ENCODE results near the gene GMDS. TPM values are rescaled to one million over a fixed set of nuclear protein-coding genes. Genes with fewer than 3 reads are reported as not detected.

GMDS gene
- total RNA-seq, 5 donors from 2014 or later (not counting 1 experiment from before 2014, with no cell fraction given): 12.9 to 21.5 (median 14.6) TPM

GRCh38 chr6:1664329-1664728, 581.1 kb downstream of the GMDS start:
- 65% methylated on average over 4 of the region's 6 CpGs for WGBS (ENCODE audit: insufficient coverage)
- CTCF ChIA-PET: no interaction called here

DNA sequence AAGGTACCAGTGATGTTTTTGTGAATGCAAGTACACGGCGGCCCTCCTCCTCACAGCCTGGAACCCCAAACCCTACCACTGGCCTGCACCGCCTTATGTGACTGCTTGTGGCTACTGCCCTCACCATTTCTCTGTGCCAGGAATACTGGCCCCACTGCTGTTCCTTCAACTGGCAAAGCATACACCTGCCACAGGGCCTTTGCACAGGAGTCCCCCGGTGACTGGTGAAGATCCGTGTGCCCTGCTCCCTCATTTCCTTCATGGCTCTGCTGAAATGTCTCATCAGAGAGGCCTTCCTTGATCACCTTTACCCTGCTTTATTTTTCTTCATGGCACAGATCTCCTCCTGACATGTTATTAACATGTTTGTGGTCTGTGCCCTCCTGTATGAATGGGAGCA, 581.9 kb downstream of the GMDS start:
- Histone ChIP-seq H3K9me3 (no peaks in the 10 kb centered on the region), H3K4me1 (ENCODE audit: control insufficient read depth in 1 of 2, extremely low read depth in 1 of 2, insufficient read depth in 2 of 2, low read length in 2 of 2) (no peaks in the 10 kb centered on the region), H3K4me3 (ENCODE audit: control insufficient read depth in 1 of 2, extremely low read depth in 1 of 2, low read length in 1 of 2) (no peak overlapping the region), H3K27ac (ENCODE audit: low read length) (no peak overlapping the region), H3K36me3 (ENCODE audit: control insufficient read depth in 2 of 2, extremely low read depth in 1 of 2, insufficient read depth in 1 of 2, low read length in 1 of 2) (no peaks in the 10 kb centered on the region), H3K27me3 (replicated peaks in 1 of 2; ENCODE audit: control insufficient read depth in 2 of 2, extremely low read depth in 1 of 2, insufficient read depth in 2 of 2, low read length in 1 of 2) (no peaks in the 10 kb centered on the region)
- WGBS (ENCODE audit: insufficient coverage): 100% methylated on average over 3 of the region's 5 CpGs
- Mint-ChIP-seq H3K27ac (no peak overlapping the region), H3K4me3 (no peak overlapping the region), H3K27me3 (no peaks in the 10 kb centered on the region), H3K4me1 (no peaks in the 10 kb centered on the region), H3K9me3 (no peaks in the 10 kb centered on the region), H3K36me3 (peaks cover 11% of the 10 kb centered on the region)
- ATAC-seq (replicated peaks in 1 of 4) (no peak), DNase-seq (no peak)
- POLR2A ChIA-PET: no interaction called here
- CTCF ChIA-PET: no interaction called here

More at GRCh38 chr6:1664329-1664728, 581.1 kb downstream of the GMDS start:
- H3K4me1 ChIP-seq (ENCODE audit: control insufficient read depth in 1 of 2, extremely low read depth in 1 of 2, insufficient read depth in 2 of 2, low read length in 2 of 2): no peaks in the 10 kb centered on the region
- peaks cover 11% of the 10 kb centered on the region for H3K36me3 Mint-ChIP-seq
- no peaks in the 10 kb centered on the region for H3K27me3 Mint-ChIP-seq
- no peak overlapping the region for H3K4me3 Mint-ChIP-seq
- no peaks in the 10 kb centered on the region for H3K27me3 ChIP-seq (replicated peaks in 1 of 2; ENCODE audit: control insufficient read depth in 2 of 2, extremely low read depth in 1 of 2, insufficient read depth in 2 of 2, low read length in 1 of 2)
- DNase-seq (no peak), ATAC-seq (replicated peaks in 1 of 4) (no peak)
- H3K27ac ChIP-seq (ENCODE audit: low read length): no peak overlapping the region
- H3K4me3 ChIP-seq (ENCODE audit: control insufficient read depth in 1 of 2, extremely low read depth in 1 of 2, low read length in 1 of 2): no peak overlapping the region
- H3K4me1 Mint-ChIP-seq: no peaks in the 10 kb centered on the region
- POLR2A ChIA-PET: no interaction called here
- no peaks in the 10 kb centered on the region for H3K9me3 Mint-ChIP-seq
- H3K36me3 ChIP-seq (ENCODE audit: control insufficient read depth in 2 of 2, extremely low read depth in 1 of 2, insufficient read depth in 1 of 2, low read length in 1 of 2): no peaks in the 10 kb centered on the region
- no peaks in the 10 kb centered on the region for H3K9me3 ChIP-seq
- H3K27ac Mint-ChIP-seq: no peak overlapping the region

DNA sequence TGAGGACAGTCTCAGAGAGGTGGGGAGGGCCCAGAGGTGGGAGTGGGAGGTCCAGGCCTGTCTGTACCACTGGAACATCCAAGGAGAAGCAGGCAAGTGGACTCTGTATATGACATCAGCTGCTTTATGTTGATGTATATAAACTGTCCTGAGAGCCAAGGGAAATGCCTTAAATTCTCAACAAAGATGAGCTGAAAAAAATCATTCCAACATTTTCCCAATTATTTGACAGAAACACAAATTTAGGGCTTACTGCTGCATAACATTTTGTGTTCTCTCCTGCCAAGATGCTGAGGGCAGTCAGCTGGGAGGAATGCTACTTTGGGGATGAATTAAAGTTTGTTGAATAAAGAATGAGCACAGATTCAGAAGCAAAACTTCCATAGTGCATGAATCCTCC, 582.9 kb downstream of the GMDS start:
- H3K9me3 ChIP-seq: no peaks in the 10 kb centered on the region
- DNase-seq (no peak), ATAC-seq (replicated peaks in 1 of 4) (no peak)
- H3K27ac ChIP-seq (ENCODE audit: low read length): no peak overlapping the region
- POLR2A ChIA-PET: no interaction called here
- H3K27ac Mint-ChIP-seq: no peak overlapping the region
- H3K9me3 Mint-ChIP-seq: no peaks in the 10 kb centered on the region
- no peaks in the 10 kb centered on the region for H3K27me3 ChIP-seq (replicated peaks in 1 of 2; ENCODE audit: control insufficient read depth in 2 of 2, extremely low read depth in 1 of 2, insufficient read depth in 2 of 2, low read length in 1 of 2)
- no peak overlapping the region for H3K4me3 Mint-ChIP-seq
- no peaks in the 10 kb centered on the region for H3K4me1 ChIP-seq (ENCODE audit: control insufficient read depth in 1 of 2, extremely low read depth in 1 of 2, insufficient read depth in 2 of 2, low read length in 2 of 2)
- H3K27me3 Mint-ChIP-seq: no peaks in the 10 kb centered on the region
- no peaks in the 10 kb centered on the region for H3K36me3 ChIP-seq (ENCODE audit: control insufficient read depth in 2 of 2, extremely low read depth in 1 of 2, insufficient read depth in 1 of 2, low read length in 1 of 2)
- H3K36me3 Mint-ChIP-seq: peaks cover 11% of the 10 kb centered on the region
- H3K4me3 ChIP-seq (ENCODE audit: control insufficient read depth in 1 of 2, extremely low read depth in 1 of 2, low read length in 1 of 2): no peak overlapping the region
- H3K4me1 Mint-ChIP-seq: no peaks in the 10 kb centered on the region
- CTCF ChIA-PET: no interaction called here

DNA sequence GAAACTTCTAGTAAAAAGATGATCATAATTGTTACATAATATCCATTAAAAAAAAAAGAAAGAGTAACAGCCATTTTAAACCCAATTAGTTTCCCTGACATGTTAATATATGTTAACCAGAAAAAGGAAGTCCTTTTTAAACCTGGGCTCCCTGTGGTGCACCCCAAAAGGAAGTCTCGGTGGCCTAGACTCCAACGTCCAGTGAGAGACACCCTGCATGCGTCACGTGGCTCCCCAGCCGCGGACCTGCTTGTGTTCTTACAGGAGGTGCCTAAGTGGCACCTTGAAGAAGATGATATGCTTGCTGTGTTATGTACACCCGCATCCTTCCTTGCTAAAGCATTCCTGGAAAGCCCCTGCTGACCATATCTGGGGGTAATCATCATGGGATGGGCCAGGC, 585.6 kb downstream of the GMDS start:
- 49% methylated on average over 6 of the region's 7 CpGs for WGBS (ENCODE audit: insufficient coverage)
- Mint-ChIP-seq H3K27ac (no peak overlapping the region), H3K9me3 (no peaks in the 10 kb centered on the region), H3K4me1 (no peaks in the 10 kb centered on the region), H3K36me3 (peaks cover 9% of the 10 kb centered on the region), H3K27me3 (no peaks in the 10 kb centered on the region), H3K4me3 (no peak overlapping the region)
- DNase-seq (no peak), ATAC-seq (replicated peaks in 1 of 4) (no peak)
- H3K4me3 ChIP-seq (ENCODE audit: control insufficient read depth in 1 of 2, extremely low read depth in 1 of 2, low read length in 1 of 2): no peak overlapping the region
- H3K4me1 ChIP-seq (ENCODE audit: control insufficient read depth in 1 of 2, extremely low read depth in 1 of 2, insufficient read depth in 2 of 2, low read length in 2 of 2): no peaks in the 10 kb centered on the region
- ChIA-PET CTCF (no interaction called here), POLR2A (no interaction called here)
- no peaks in the 10 kb centered on the region for H3K27me3 ChIP-seq (replicated peaks in 1 of 2; ENCODE audit: control insufficient read depth in 2 of 2, extremely low read depth in 1 of 2, insufficient read depth in 2 of 2, low read length in 1 of 2)
- H3K27ac ChIP-seq (ENCODE audit: low read length): no peak overlapping the region
- H3K9me3 ChIP-seq: no peaks in the 10 kb centered on the region
- H3K36me3 ChIP-seq (ENCODE audit: control insufficient read depth in 2 of 2, extremely low read depth in 1 of 2, insufficient read depth in 1 of 2, low read length in 1 of 2): no peaks in the 10 kb centered on the region

GRCh38 chr6:1658212-1659005, 587.0 kb downstream of the GMDS start:
- no peaks in the 10 kb centered on the region for H3K27me3 Mint-ChIP-seq
- H3K36me3 ChIP-seq (ENCODE audit: control insufficient read depth in 2 of 2, extremely low read depth in 1 of 2, insufficient read depth in 1 of 2, low read length in 1 of 2): no peaks in the 10 kb centered on the region
- H3K9me3 Mint-ChIP-seq: no peaks in the 10 kb centered on the region
- no peaks in the 10 kb centered on the region for H3K27me3 ChIP-seq (replicated peaks in 1 of 2; ENCODE audit: control insufficient read depth in 2 of 2, extremely low read depth in 1 of 2, insufficient read depth in 2 of 2, low read length in 1 of 2)
- H3K4me3 Mint-ChIP-seq: no peak overlapping the region
- ChIA-PET POLR2A (no interaction called here), CTCF (interaction anchor here in 1 of 2 donors (0.7 kb wide), 1 partner anchor 132 kb away, joined by 9 read pairs; no protein-coding TSS in a partner anchor)
- H3K4me1 Mint-ChIP-seq: no peaks in the 10 kb centered on the region
- H3K9me3 ChIP-seq: no peaks in the 10 kb centered on the region
- no peak overlapping the region for H3K4me3 ChIP-seq (ENCODE audit: control insufficient read depth in 1 of 2, extremely low read depth in 1 of 2, low read length in 1 of 2)
- WGBS (ENCODE audit: insufficient coverage): 100% methylated on average over 8 of the region's 15 CpGs
- DNase-seq (no peak), ATAC-seq (replicated peaks in 1 of 4) (no peak)
- H3K27ac Mint-ChIP-seq: no peak overlapping the region
- peaks cover 12% of the 10 kb centered on the region for H3K36me3 Mint-ChIP-seq
- no peak overlapping the region for H3K27ac ChIP-seq (ENCODE audit: low read length)
- H3K4me1 ChIP-seq (ENCODE audit: control insufficient read depth in 1 of 2, extremely low read depth in 1 of 2, insufficient read depth in 2 of 2, low read length in 2 of 2): no peaks in the 10 kb centered on the region

DNA sequence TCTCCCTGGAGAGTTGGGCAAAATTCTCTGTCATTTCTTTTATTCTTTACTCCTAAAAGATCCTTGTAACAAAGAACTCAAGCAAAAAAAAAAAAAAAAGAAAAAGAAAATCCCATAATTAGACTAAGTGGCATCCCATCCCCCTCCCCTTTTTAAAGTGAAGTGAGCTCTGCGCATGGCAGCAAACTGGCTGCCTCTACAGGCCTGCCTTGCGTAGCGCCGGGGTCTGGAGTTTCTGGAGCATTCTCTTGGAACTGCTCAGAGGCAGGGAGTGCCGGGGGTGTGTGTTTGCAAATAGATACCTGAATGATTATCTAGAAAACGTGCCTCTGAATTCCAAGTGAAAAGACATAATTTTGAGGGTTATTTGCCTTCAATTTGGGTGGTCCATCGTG, 587.6 kb downstream of the GMDS start:
- no peaks in the 10 kb centered on the region for H3K9me3 ChIP-seq
- DNase-seq (no peak), ATAC-seq (replicated peaks in 1 of 4) (no peak)
- Mint-ChIP-seq H3K27ac (no peak overlapping the region), H3K36me3 (peaks cover 16% of the 10 kb centered on the region), H3K4me1 (no peaks in the 10 kb centered on the region), H3K27me3 (no peaks in the 10 kb centered on the region), H3K4me3 (no peak overlapping the region), H3K9me3 (no peaks in the 10 kb centered on the region)
- ChIA-PET POLR2A (no interaction called here), CTCF (interaction anchor here in 1 of 2 donors (0.7 kb wide), 1 partner anchor 131 kb away, joined by 9 read pairs; no protein-coding TSS in a partner anchor)
- H3K27me3 ChIP-seq (replicated peaks in 1 of 2; ENCODE audit: control insufficient read depth in 2 of 2, extremely low read depth in 1 of 2, insufficient read depth in 2 of 2, low read length in 1 of 2): no peaks in the 10 kb centered on the region
- no peak overlapping the region for H3K4me3 ChIP-seq (ENCODE audit: control insufficient read depth in 1 of 2, extremely low read depth in 1 of 2, low read length in 1 of 2)
- WGBS (ENCODE audit: insufficient coverage): 40% methylated on average over 1 of the region's 7 CpGs
- no peaks in the 10 kb centered on the region for H3K4me1 ChIP-seq (ENCODE audit: control insufficient read depth in 1 of 2, extremely low read depth in 1 of 2, insufficient read depth in 2 of 2, low read length in 2 of 2)
- H3K27ac ChIP-seq (ENCODE audit: low read length): no peak overlapping the region
- no peaks in the 10 kb centered on the region for H3K36me3 ChIP-seq (ENCODE audit: control insufficient read depth in 2 of 2, extremely low read depth in 1 of 2, insufficient read depth in 1 of 2, low read length in 1 of 2)

All from T-cell (primary cell).